Duodenal mucosa (tissue), 2 donors: ENCODE results near the gene BZW2.

Experiments used
- H3K27ac ChIP-seq: one replicate; pipeline ENCODE4 v1.7.0; 2013; ENCODE audit warnings: low read depth, low read length
- H3K27me3 ChIP-seq, 2 donors: one replicate each; pipeline ENCODE4 v1.7.0; 2013; ENCODE audit warnings: low read length in 2 of 2, control low read depth in 1 of 2; ENCODE audit not compliant: insufficient read depth in 2 of 2, control insufficient read depth in 1 of 2
- H3K36me3 ChIP-seq, 2 donors: one replicate each; pipeline ENCODE4 v1.7.0; 2013; ENCODE audit warnings: low read length in 2 of 2, control low read depth in 1 of 2; ENCODE audit not compliant: insufficient read depth in 2 of 2, control insufficient read depth in 1 of 2
- H3K4me1 ChIP-seq, 2 donors: one replicate each; pipeline ENCODE4 v1.7.0; 2013; ENCODE audit warnings: low read length in 2 of 2, control low read depth in 1 of 2; ENCODE audit not compliant: insufficient read depth in 2 of 2, control insufficient read depth in 1 of 2
- H3K4me3 ChIP-seq, 2 donors: one replicate each; pipeline ENCODE4 v1.7.0; 2013; ENCODE audit warnings: low read length in 2 of 2, low read depth in 1 of 2
- H3K9ac ChIP-seq, 2 donors: one replicate each; pipeline ENCODE4 v1.7.0; 2013; ENCODE audit warnings: low read length in 2 of 2, low read depth in 1 of 2
- H3K9me3 ChIP-seq, 2 donors: one replicate each; pipeline ENCODE4 v1.7.0; 2013; ENCODE audit warnings: low read length in 2 of 2, control low read depth in 1 of 2; ENCODE audit not compliant: control insufficient read depth in 1 of 2

Gene BZW2

DNA sequence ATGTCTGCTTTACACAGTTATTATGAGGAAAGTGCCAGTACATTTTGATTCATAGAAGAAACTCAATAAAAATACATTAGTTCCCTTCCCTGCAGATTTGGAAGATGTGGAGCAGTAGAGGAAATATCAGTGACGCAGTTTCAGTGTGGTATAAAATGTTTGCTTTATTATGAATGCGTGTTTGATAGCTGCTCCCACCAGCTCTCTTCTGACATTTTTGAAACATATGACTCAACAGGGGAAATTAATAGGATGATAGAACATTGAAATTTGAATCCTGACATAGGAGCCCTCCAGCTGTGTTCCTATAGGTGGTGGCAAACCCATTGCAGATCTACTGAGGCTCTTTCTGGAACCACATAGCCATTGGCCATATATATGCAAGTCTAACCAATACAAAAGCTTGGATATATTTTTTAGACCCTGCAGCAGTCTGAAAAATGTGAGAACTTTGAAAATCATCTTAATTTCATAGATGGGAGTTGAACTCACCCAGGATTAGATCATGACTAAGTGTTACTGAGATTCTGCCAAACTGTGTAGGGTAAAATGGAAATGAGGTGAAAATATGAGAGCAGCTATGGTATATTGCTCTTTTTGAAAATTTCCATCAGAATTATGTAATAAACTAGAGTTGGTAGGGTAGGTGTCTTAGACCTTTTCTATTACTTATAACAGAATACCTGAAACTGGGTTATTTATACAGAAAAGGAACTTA is 47.8 kb downstream of the BZW2 start:
- peaks cover 13 to 53% of the 10 kb centered on the region in 2 donors for H3K36me3 ChIP-seq
- no peak overlapping the region for H3K9ac ChIP-seq

DNA sequence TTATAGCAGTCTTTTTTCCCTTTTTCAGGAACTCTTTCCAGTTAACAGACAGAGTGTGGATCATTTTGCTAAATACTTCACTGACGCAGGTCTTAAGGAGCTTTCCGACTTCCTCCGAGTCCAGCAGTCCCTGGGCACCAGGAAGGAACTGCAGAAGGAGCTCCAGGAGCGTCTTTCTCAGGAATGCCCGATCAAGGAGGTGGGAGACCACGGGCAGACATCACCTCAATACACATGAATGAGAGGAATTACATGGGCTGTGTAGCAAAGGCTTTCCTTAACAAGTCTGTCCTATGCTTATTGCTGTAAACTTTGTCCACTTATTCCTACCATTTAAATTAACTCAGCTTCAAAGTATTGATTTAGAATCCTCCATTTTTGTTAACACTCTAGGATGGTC is 48.8 kb downstream of the BZW2 start:
- peaks cover 21 to 56% of the 10 kb centered on the region in 2 donors for H3K36me3 ChIP-seq

More for the DNA sequence above, 47.8 kb downstream of the BZW2 start:
- Histone ChIP-seq H3K9me3 (no peaks in the 10 kb centered on the region), H3K27me3 (no peaks in the 10 kb centered on the region), H3K4me1 (no peaks in the 10 kb centered on the region), H3K27ac (no peak overlapping the region), H3K4me3 (no peak overlapping the region)

DNA sequence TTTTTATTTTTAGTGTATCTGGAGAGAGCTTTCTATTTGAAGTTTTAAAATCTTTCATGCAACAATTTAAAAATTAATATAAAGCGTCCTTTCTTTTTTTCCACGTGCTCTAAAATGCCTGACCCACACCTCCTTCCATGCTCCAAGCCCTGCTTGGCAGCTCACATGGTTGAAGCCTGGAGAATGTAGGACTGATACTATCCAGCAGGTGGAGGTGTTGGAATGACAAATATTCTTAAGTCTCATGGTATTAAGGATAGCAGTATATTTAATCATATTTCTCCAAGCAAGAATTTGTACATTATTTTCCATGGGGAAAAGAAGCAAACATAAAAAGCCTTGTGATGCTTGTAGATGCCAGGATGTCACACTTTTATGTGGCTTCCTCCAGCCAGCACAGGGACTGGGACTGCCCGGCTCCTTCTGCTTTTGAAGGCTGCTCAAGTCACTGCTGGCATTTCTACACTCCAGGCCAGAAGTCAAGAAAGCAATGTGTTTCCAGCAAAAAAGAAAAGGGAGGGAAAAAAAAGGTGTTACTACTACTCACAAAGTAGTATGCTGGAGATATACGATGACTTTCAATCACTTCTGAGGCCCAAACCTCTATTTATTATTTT is 49.7 kb downstream of the BZW2 start:
- Histone ChIP-seq H3K27ac (no peak overlapping the region), H3K36me3 (peaks cover 27 to 62% of the 10 kb centered on the region in 2 donors), H3K4me3 (no peak overlapping the region), H3K27me3 (no peaks in the 10 kb centered on the region), H3K9ac (no peak overlapping the region), H3K9me3 (no peaks in the 10 kb centered on the region), H3K4me1 (no peaks in the 10 kb centered on the region)

More for the DNA sequence above, 48.8 kb downstream of the BZW2 start:
- Histone ChIP-seq H3K9me3 (no peaks in the 10 kb centered on the region), H3K9ac (no peak overlapping the region), H3K27me3 (no peaks in the 10 kb centered on the region), H3K4me1 (no peaks in the 10 kb centered on the region), H3K4me3 (no peak overlapping the region), H3K27ac (no peak overlapping the region)

DNA sequence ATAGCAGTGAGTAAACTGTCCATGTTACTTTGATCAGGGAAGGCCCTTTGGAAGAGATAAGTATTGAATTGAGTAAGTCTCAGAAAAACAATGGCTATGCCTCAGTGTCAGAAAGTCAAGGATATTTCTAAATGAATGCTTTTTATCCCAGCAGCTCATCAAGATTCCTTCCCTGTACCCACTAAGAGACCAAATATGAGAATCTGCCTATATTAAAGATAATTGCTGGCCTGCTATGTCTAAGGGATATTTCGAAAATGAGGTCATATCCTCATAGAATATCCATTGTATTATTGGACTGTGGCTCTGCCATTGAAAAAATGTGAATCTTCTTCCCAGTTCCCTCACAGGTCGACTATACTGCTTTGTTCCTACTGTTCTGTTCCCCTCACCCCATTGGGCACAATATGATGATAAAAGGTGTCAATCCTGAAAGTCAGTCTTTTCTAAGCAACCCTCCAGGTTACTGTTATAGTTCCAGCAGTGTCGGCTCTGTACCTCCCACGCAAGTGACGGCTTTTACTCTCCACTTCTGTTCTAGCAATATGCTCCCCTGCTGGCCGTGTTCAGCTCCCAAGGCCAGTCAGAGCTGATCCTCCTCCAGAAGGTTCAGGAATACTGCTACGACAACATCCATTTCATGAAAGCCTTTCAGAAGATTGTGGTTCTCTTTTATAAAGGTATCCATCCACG is 51.7 kb downstream of the BZW2 start:
- H3K9ac ChIP-seq: no peak overlapping the region
- H3K9me3 ChIP-seq: no peaks in the 10 kb centered on the region
- H3K4me1 ChIP-seq: no peaks in the 10 kb centered on the region
- no peak overlapping the region for H3K27ac ChIP-seq
- peaks cover 28 to 57% of the 10 kb centered on the region in 2 donors for H3K36me3 ChIP-seq
- no peaks in the 10 kb centered on the region for H3K27me3 ChIP-seq
- H3K4me3 ChIP-seq: no peak overlapping the region

DNA sequence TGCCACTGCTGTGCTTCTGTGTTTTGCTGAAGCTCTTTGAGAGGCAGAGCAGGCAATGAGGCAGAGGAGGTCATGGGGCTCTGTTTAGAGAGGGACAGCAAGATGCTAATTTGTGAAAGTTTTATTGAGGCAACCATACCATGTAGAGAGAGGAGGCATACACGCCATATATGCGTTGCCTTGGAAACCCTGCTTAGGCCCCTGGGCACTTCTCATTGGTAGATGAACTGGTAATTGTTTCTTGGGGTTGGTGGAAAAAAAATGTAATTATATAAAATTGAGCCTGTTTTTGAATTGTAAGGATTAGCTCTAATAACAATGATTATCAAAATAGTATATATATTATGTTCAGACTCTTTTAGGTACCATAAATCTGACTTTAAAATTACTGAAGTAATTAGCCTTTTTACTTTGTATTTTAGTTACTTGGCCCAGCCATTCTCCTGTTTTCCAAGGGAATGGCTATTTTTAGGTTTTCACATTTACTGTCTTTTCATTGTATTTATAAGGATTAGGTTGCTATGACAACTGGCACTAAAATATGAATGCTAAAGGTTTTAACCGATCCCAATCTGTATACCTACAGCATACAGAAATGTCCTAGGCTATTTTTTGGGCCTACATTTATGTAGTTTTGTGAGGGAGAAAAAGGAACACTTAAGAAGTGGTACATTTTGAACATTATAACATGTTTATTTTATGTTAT is 52.4 kb downstream of the BZW2 start:
- Histone ChIP-seq H3K4me3 (no peak overlapping the region), H3K9ac (no peak overlapping the region), H3K27ac (no peak overlapping the region), H3K36me3 (peaks cover 28 to 54% of the 10 kb centered on the region in 2 donors), H3K4me1 (no peaks in the 10 kb centered on the region), H3K27me3 (no peaks in the 10 kb centered on the region), H3K9me3 (no peaks in the 10 kb centered on the region)

DNA sequence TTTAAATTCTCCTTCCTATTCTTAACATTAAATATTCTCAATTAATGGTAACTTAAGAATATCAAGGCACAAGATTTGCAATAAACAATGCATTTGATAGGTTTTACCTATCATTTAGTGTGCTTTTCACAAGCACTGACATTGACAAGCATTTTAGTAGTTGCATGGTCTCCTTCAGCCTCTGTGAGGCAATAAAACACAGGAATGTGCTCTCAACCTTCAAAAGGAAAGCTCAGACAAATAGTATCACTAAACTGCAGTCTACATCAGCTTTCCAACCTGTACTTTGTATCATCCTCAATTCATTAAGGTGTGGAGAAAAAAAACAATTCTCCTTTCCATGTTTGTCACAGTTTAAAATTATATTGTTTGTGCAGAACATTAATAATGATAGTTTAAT is 56.5 kb downstream of the BZW2 start:
- Histone ChIP-seq H3K9me3 (no peaks in the 10 kb centered on the region), H3K27ac (no peak overlapping the region), H3K4me3 (no peak overlapping the region), H3K36me3 (peaks cover 32 to 53% of the 10 kb centered on the region in 2 donors), H3K4me1 (no peaks in the 10 kb centered on the region), H3K9ac (no peak overlapping the region), H3K27me3 (no peaks in the 10 kb centered on the region)

DNA sequence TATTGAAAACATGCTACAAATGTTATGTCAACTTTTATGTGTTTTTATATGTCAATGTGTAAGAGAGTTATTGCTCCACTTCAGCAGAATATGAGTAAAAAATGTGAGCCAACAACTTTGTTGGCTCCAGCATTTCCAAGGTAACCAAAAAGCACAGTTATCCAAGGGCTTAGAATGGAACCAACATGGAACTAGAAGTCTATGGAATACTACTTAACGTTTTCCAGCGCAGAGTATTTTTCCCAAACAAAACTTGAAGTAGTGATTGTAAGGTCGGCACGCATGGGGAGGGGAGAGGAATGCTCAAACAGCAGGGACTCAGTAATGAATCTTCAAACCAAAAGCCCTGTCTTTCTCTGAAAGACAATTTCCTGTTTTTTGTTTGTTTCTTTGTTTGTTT is 62.5 kb downstream of the BZW2 start:
- Histone ChIP-seq H3K27me3 (no peaks in the 10 kb centered on the region), H3K9me3 (no peaks in the 10 kb centered on the region), H3K4me1 (no peaks in the 10 kb centered on the region), H3K4me3 (no peak overlapping the region), H3K9ac (no peak overlapping the region), H3K27ac (no peak overlapping the region), H3K36me3 (peaks cover 10 to 24% of the 10 kb centered on the region in 2 donors)

DNA sequence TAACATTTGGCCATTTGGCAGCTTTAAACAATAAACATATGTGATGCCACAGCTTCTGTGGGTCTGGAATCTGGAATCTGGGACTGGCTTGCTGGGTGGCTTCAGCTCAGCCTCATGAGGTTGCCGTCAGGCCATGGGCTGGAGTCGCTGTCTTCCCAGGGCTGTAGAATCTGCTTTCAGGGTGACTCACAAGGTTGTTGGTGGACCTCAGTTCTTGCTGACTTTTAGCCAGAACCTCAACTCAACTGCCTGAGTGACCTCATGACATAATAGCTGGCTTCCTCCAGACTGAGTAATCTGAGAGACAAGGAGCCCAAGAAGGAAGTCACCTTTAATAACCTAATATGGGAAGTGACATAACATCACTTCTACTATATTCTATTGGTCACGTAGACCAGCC is 63.0 kb downstream of the BZW2 start:
- Histone ChIP-seq H3K9ac (no peak overlapping the region), H3K27ac (no peak overlapping the region), H3K9me3 (no peaks in the 10 kb centered on the region), H3K4me1 (no peaks in the 10 kb centered on the region), H3K4me3 (no peak overlapping the region), H3K36me3 (peaks cover 7 to 22% of the 10 kb centered on the region in 2 donors), H3K27me3 (no peaks in the 10 kb centered on the region)

DNA sequence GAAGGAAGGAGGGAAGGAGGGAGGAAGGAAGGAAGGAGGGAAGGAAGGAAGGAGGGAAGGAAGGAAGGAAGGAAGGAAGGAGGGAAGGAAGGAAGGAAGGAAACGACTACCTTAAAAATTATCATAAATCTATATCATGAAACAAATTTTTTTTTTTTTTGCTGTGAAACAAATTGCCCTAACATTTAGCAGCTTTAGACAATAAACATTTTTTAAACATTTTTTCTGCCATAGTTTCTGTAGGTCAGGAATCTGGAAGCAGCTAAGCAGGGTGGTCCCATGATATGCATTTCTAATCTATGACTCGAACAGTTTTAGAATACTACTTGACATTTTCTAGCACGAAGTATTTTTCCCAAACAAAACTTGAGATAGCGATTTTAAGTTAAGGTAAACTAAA is 64.7 kb downstream of the BZW2 start:
- Histone ChIP-seq H3K27ac (no peak overlapping the region), H3K9me3 (no peaks in the 10 kb centered on the region), H3K9ac (no peak overlapping the region), H3K4me3 (no peak overlapping the region), H3K36me3 (peaks cover 7 to 9% of the 10 kb centered on the region in 2 donors), H3K4me1 (no peaks in the 10 kb centered on the region), H3K27me3 (no peaks in the 10 kb centered on the region)

DNA sequence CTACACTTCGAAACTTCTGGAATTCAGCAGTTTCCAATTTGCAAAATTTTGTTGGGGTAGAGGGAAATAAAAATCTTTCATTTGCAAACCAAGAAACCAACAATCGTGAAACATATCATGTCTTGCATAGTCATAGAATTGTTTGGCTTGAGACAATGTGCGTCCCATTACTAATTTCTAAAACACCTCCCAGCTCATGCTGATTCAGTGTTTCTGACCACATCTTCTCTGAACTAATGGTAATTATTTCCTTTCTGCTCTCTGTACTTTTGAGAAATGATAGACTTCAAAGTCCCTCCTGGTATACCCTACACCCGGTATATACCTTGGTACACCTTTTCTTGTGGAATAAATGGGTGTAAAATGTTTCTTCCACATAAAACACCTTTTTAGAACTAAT is 65.7 kb downstream of the BZW2 start:
- Histone ChIP-seq H3K27me3 (no peaks in the 10 kb centered on the region), H3K9ac (no peak overlapping the region), H3K4me1 (no peaks in the 10 kb centered on the region), H3K27ac (no peak overlapping the region), H3K4me3 (no peak overlapping the region), H3K9me3 (no peaks in the 10 kb centered on the region), H3K36me3 (no peaks in the 10 kb centered on the region)
